IMR-90 (cell line): ENCODE results near the gene RYR2. TPM values are rescaled to one million over a fixed set of nuclear protein-coding genes. Genes with fewer than 3 reads are reported as not detected.

Experiments used
- ATAC-seq: fragments of 200-7000 bp; cut with Tn5 transposase; 2 replicates; pipeline ENCODE4 v1.9.1; 2020; ENCODE audit warnings: low read depth, mild to moderate bottlenecking, moderate library complexity
- BruUV-seq: library from RNA; stranded (reverse); fragments of 400-500 nt; replicated peaks from 2 replicates; lab custom pipeline; 2021; lab: Mats Ljungman, UMichigan
- CTCF ChIA-PET: fragments of 300-600 bp; formaldehyde crosslinking; extraction: SDS; loops from one replicate; lab custom pipeline; 2021; ENCODE audit warnings: antibody characterized with exemption; lab: Yijun Ruan, JAX
- POLR2A ChIA-PET: fragments of 300-600 bp; sonication (Branson Sonifier 250); formaldehyde crosslinking; loops from one replicate; lab custom pipeline; 2022; ENCODE audit warnings: antibody characterized with exemption; ENCODE audit not compliant: unreplicated experiment; lab: Charles Lee
- DNase-seq: peaks from one replicate; pipeline ENCODE4 v3.0.0; 2013
- H2AFZ ChIP-seq: replicated peaks from 2 replicates; pipeline ENCODE3; 2013; ENCODE audit warnings: low read length, mild to moderate bottlenecking; ENCODE audit not compliant: poor library complexity
- H2AK5ac ChIP-seq: 2 replicates; pipeline ENCODE4 v1.6.1; 2013; ENCODE audit warnings: low read depth, low read length, inconsistent platforms
- H2AK9ac ChIP-seq: replicated peaks from 2 replicates; pipeline ENCODE3; 2013; ENCODE audit warnings: mild to moderate bottlenecking, low read depth, low read length, moderate library complexity; ENCODE audit not compliant: poor library complexity
- H2BK120ac ChIP-seq: 2 replicates; pipeline ENCODE4 v1.6.1; 2013; ENCODE audit warnings: low read depth, low read length, inconsistent platforms
- H2BK15ac ChIP-seq: 3 replicates; pipeline ENCODE4 v1.6.1; 2013; ENCODE audit warnings: low read depth, low read length, inconsistent platforms
- H2BK20ac ChIP-seq: 2 replicates; pipeline ENCODE4 v1.6.1; 2013; ENCODE audit warnings: low read depth, mild to moderate bottlenecking, inconsistent platforms, low read length, moderate library complexity
- H2BK5ac ChIP-seq: 2 replicates; pipeline ENCODE4 v1.6.1; 2013; ENCODE audit warnings: mild to moderate bottlenecking, low read depth, low read length, inconsistent platforms; ENCODE audit not compliant: poor library complexity, severe bottlenecking
- H3K14ac ChIP-seq: replicated peaks from 2 replicates; pipeline ENCODE4 v1.6.1; 2013; ENCODE audit warnings: low read depth, low read length, inconsistent platforms
- H3K18ac ChIP-seq: 2 replicates; pipeline ENCODE4 v1.6.1; 2013; ENCODE audit warnings: low read depth, low read length, control low read depth
- H3K23ac ChIP-seq: 2 replicates; pipeline ENCODE4 v1.6.1; 2013; ENCODE audit warnings: low read depth, low read length, inconsistent platforms
- H3K27ac ChIP-seq: 2 replicates; pipeline ENCODE4 v1.5.1; 2013; ENCODE audit warnings: mild to moderate bottlenecking, control low read depth, low read length; ENCODE audit not compliant: insufficient read depth
- H3K27me3 ChIP-seq: 2 replicates; pipeline ENCODE4 v1.6.1; 2013; ENCODE audit warnings: low read length; ENCODE audit not compliant: control insufficient read depth, insufficient read depth
- H3K36me3 ChIP-seq: 2 replicates; pipeline ENCODE4 v1.6.1; 2013; ENCODE audit warnings: low read length, mixed read lengths; ENCODE audit not compliant: control insufficient read depth, insufficient read depth
- H3K4ac ChIP-seq: 2 replicates; pipeline ENCODE4 v1.6.1; 2013; ENCODE audit warnings: low read depth, low read length, inconsistent platforms
- H3K4me1 ChIP-seq: 2 replicates; pipeline ENCODE4 v1.6.1; 2013; ENCODE audit warnings: low read length, mixed read lengths; ENCODE audit not compliant: control insufficient read depth, insufficient read depth
- H3K4me2 ChIP-seq: 2 replicates; pipeline ENCODE4 v1.6.1; 2013; ENCODE audit warnings: low read depth, mild to moderate bottlenecking, control low read depth, low read length, moderate library complexity
- H3K4me3 ChIP-seq: 2 replicates; pipeline ENCODE4 v1.5.1; 2013; ENCODE audit warnings: low read depth, mild to moderate bottlenecking, control low read depth, low read length, moderate library complexity; ENCODE audit not compliant: insufficient read depth
- H3K56ac ChIP-seq: 2 replicates; pipeline ENCODE4 v1.6.1; 2013; ENCODE audit warnings: low read length, inconsistent platforms; ENCODE audit not compliant: insufficient read depth; ENCODE audit errors: extremely low read depth
- H3K79me1 ChIP-seq, 2 experiments: 2 replicates each; pipeline ENCODE4 v1.6.1; 2013; ENCODE audit warnings: low read length in 2 of 2, inconsistent platforms in 1 of 2, low read depth in 1 of 2
- H3K9ac ChIP-seq: 2 replicates; pipeline ENCODE4 v1.6.1; 2013; ENCODE audit warnings: low read depth, low read length, control low read depth
- H3K9me1 ChIP-seq: 2 replicates; pipeline ENCODE4 v1.6.1; 2013; ENCODE audit warnings: low read length, inconsistent platforms; ENCODE audit not compliant: insufficient read depth
- H3K9me3 ChIP-seq: 2 replicates; pipeline ENCODE4 v1.6.1; 2013; ENCODE audit warnings: low read length; ENCODE audit not compliant: control insufficient read depth, insufficient read depth
- H4K20me1 ChIP-seq: 2 replicates; pipeline ENCODE4 v1.6.1; 2013; ENCODE audit warnings: low read length, inconsistent platforms; ENCODE audit not compliant: insufficient read depth
- H4K5ac ChIP-seq: 2 replicates; pipeline ENCODE4 v1.6.1; 2013; ENCODE audit warnings: mild to moderate bottlenecking, low read depth, low read length, control low read depth
- H4K8ac ChIP-seq, 2 experiments: 2 replicates each; pipeline ENCODE4 v1.6.1; 2013; ENCODE audit warnings: low read depth in 2 of 2, low read length in 2 of 2, control low read depth in 1 of 2, inconsistent platforms in 1 of 2
- H4K91ac ChIP-seq: 2 replicates; pipeline ENCODE4 v1.6.1; 2013; ENCODE audit warnings: low read depth, low read length, inconsistent platforms; ENCODE audit not compliant: insufficient read depth
- BHLHE40 ChIP-seq: fragments of 150-350 bp; IDR thresholded peaks from 2 replicates; pipeline ENCODE4 v1.6.1; 2016; ENCODE audit warnings: mild to moderate bottlenecking, low read depth, low read length
- CEBPB ChIP-seq: IDR thresholded peaks from 2 replicates; pipeline ENCODE4 v1.6.1; 2012; ENCODE audit warnings: low read depth, low read length, improper control_type of control experiment
- CHD1 ChIP-seq: IDR thresholded peaks from 2 replicates; pipeline ENCODE4 v1.6.1; 2012; ENCODE audit warnings: low read depth, low read length, improper control_type of control experiment
- CTCF ChIP-seq: conservative IDR thresholded peaks from 2 replicates; pipeline ENCODE4 v1.5.1; 2012; ENCODE audit warnings: mild to moderate bottlenecking, low read depth, low read length, improper control_type of control experiment
- ELK1 ChIP-seq: fragments of 150-350 bp; IDR thresholded peaks from 2 replicates; pipeline ENCODE4 v1.6.1; 2016; ENCODE audit warnings: low read depth, mild to moderate bottlenecking, low read length, moderate library complexity, borderline replicate concordance
- FOS ChIP-seq: fragments of 150-350 bp; IDR thresholded peaks from 2 replicates; pipeline ENCODE4 v1.6.1; 2016; ENCODE audit warnings: low read depth, low read length
- MAFK ChIP-seq: IDR thresholded peaks from 2 replicates; pipeline ENCODE4 v1.6.1; 2012; ENCODE audit warnings: low read depth, low read length, improper control_type of control experiment
- MAZ ChIP-seq: IDR thresholded peaks from 2 replicates; pipeline ENCODE4 v1.6.1; 2012; ENCODE audit warnings: low read depth, mild to moderate bottlenecking, low read length, improper control_type of control experiment, moderate library complexity, borderline replicate concordance
- MXI1 ChIP-seq: IDR thresholded peaks from 2 replicates; pipeline ENCODE4 v1.6.1; 2012; ENCODE audit warnings: low read depth, mild to moderate bottlenecking, low read length, moderate library complexity, borderline replicate concordance
- NFE2L2 ChIP-seq: fragments of 150-350 bp; IDR thresholded peaks from 2 replicates; pipeline ENCODE4 v1.6.1; 2016; ENCODE audit warnings: low read depth, mild to moderate bottlenecking, low read length
- POLR2A ChIP-seq: IDR thresholded peaks from 2 replicates; pipeline ENCODE4 v1.6.1; 2012; ENCODE audit warnings: mild to moderate bottlenecking, low read depth, low read length
- RAD21 ChIP-seq: IDR thresholded peaks from 2 replicates; pipeline ENCODE4 v1.6.1; 2012; ENCODE audit warnings: low read length, improper control_type of control experiment
- RCOR1 ChIP-seq: IDR thresholded peaks from 2 replicates; pipeline ENCODE4 v1.6.1; 2012; ENCODE audit warnings: mild to moderate bottlenecking, low read length, improper control_type of control experiment; ENCODE audit not compliant: insufficient replicate concordance
- RFX5 ChIP-seq: IDR thresholded peaks from 2 replicates; pipeline ENCODE4 v1.8.0; 2012; ENCODE audit warnings: low read depth, mild to moderate bottlenecking, low read length, moderate library complexity
- SMC3 ChIP-seq: fragments of 150-350 bp; IDR thresholded peaks from 2 replicates; pipeline ENCODE4 v1.6.1; 2016; ENCODE audit warnings: low read depth, mild to moderate bottlenecking, antibody characterized with exemption, low read length, moderate library complexity
- USF2 ChIP-seq: fragments of 150-350 bp; IDR thresholded peaks from 2 replicates; pipeline ENCODE4 v1.6.1; 2017; ENCODE audit warnings: mild to moderate bottlenecking, antibody characterized with exemption, low read length, low read depth
- WGBS, 2 experiments: methylation state at CpG; one replicate each; pipeline versions ENCODE4 v1.1.5 to v1.1.7; 2013; ENCODE audit warnings: missing lambda C conversion rate in 2 of 2; ENCODE audit not compliant: insufficient read length in 1 of 2; ENCODE audit errors: extremely low coverage in 2 of 2; 5-methylcytosine and 5-hydroxymethylcytosine counted together
- dilution Hi-C: fragments of 300-500 bp; cut with HindIII; formaldehyde crosslinking; loops from one replicate; pipeline ENCODE4 v1.14.3; 2018; ENCODE audit warnings: low sequenced_read_pairs; ENCODE audit not compliant: unreplicated experiment
- in situ Hi-C: fragments of 300-500 bp; cut with MboI; formaldehyde crosslinking; loops from 3 replicates; pipeline ENCODE4 v1.14.3; 2019; ENCODE audit warnings: low sequenced_read_pairs, inconsistent platforms, mixed read lengths
- intact Hi-C: fragments of 100-400 bp; cut with micrococcal nuclease; formaldehyde crosslinking; loops from 2 replicates; pipeline ENCODE4 v1.10.0; 2022
- polyA plus RNA-seq, 3 experiments: library from polyadenylated mRNA; depleted of rRNA; stranded (reverse); fragments of >200 nt; gene quantifications; 2 replicates each; pipeline ENCODE4 v1.2.3, GENCODE V29; 2012; ENCODE audit warnings: low replicate concordance in 1 of 3
- total RNA-seq: library from RNA; depleted of rRNA; stranded (reverse); fragments of >200 nt; gene quantifications from 2 replicates; pipeline ENCODE4 v1.2.3, GENCODE V29; 2012

The RYR2 gene
- total and polyA plus RNA-seq, 2 of the 4 experiments (the other 2 are of a cell fraction): not detected

GRCh38 chr1:237270353-237270752 is 228.4 kb downstream of the RYR2 start:
- Histone ChIP-seq H4K5ac (no peak overlapping the region), H3K79me1 (no peaks in the 10 kb centered on the region), H3K9ac (no peak overlapping the region), H4K91ac (no peak overlapping the region), H3K27ac (no peak overlapping the region), H2AK5ac (no peak overlapping the region), H3K23ac (no peak overlapping the region), H4K20me1 (no peaks in the 10 kb centered on the region), H3K36me3 (no peaks in the 10 kb centered on the region), H3K27me3 (no peaks in the 10 kb centered on the region), H2BK5ac (no peak overlapping the region), H2AK9ac (no peak overlapping the region), H2BK15ac (no peak overlapping the region), H2BK120ac (no peak overlapping the region), H3K4me3 (no peak overlapping the region), H4K8ac (no peak overlapping the region), H3K56ac (no peak overlapping the region), H3K9me3 (peaks cover 2% of the 10 kb centered on the region; the same call in 1 of the 2 replicates), H3K4ac (no peak overlapping the region), H3K4me2 (no peak overlapping the region), H2AFZ (no peak overlapping the region), H3K4me1 (no peaks in the 10 kb centered on the region), H3K9me1 (no peaks in the 10 kb centered on the region), H3K18ac (no peak overlapping the region), H3K14ac (no peak overlapping the region), H2BK20ac (no peak overlapping the region)
- DNase-seq: no peak
- no CpG with 5 or more reads among the region's 3 CpGs for whole genome bisulfite sequencing, 2 experiments
- intact Hi-C loops (loop anchor here (5.0 kb wide), 1 partner anchor 123 kb away; no protein-coding TSS in a partner anchor), dilution Hi-C loops (no loop called here), in situ Hi-C loops (no loop called here)
- ATAC-seq: no peak
- no peak for TF ChIP-seq ELK1
- TF ChIP-seq NFE2L2: no peak
- no peak for TF ChIP-seq FOS
- TF ChIP-seq USF2: no peak
- no peak for TF ChIP-seq SMC3
- no peak for TF ChIP-seq CTCF
- TF ChIP-seq CHD1: no peak
- TF ChIP-seq MAFK: no peak
- no peak for TF ChIP-seq MXI1
- TF ChIP-seq CEBPB: no peak
- no peak for TF ChIP-seq RFX5
- no peak for TF ChIP-seq RCOR1
- TF ChIP-seq RAD21: no peak
- no peak for TF ChIP-seq BHLHE40
- TF ChIP-seq POLR2A: no peak
- no peak for TF ChIP-seq MAZ
- POLR2A ChIA-PET: no interaction called here
- CTCF ChIA-PET: no interaction called here
- BruUV-seq: no TSS peak
